ENCODE data around the gene PPP4R1. TPM values are rescaled to one million over a fixed set of nuclear protein-coding genes. Genes with fewer than 3 reads are reported as not detected.

Gene PPP4R1
- total RNA-seq, 1 experiment from 2014 or later, result 71.1 TPM

GRCh38 chr18:9537677-9538076 lies 76.7 kb downstream of the PPP4R1 start (continued):
- no peak for TF ChIP-seq ZBTB43 (CRISPR knock-in tag; IDR thresholded peaks at IDR 0.05)
- TF ChIP-seq USF2 (CRISPR knock-in tag; IDR thresholded peaks at IDR 0.05), result no peak
- TF ChIP-seq ZSCAN18 (CRISPR knock-in tag; IDR thresholded peaks at IDR 0.05), result no peak
- no peak for TF ChIP-seq TEAD4 (CRISPR knock-in tag; IDR thresholded peaks at IDR 0.05)

GRCh38 chr18:9536354-9537152 lies 77.8 kb downstream of the PPP4R1 start:
- Mint-ChIP-seq H3K27me3 (ENCODE audit: low read depth) (no peaks in the 10 kb centered on the region), H3K4me1 (peaks cover 14% of the 10 kb centered on the region), H3K9me3 (no peaks in the 10 kb centered on the region), H3K4me3 (no peak overlapping the region), H3K27ac (peak overlapping the region; percentile 60; the same call in 1 of the 2 replicates), H3K36me3 (peaks cover 38% of the 10 kb centered on the region)
- ATAC-seq, result no peak
- POLR2A ChIA-PET, result interaction anchor here (0.5 kb wide), 1 partner anchor 37 kb away, joined by 3 read pairs; no protein-coding TSS in a partner anchor
- DNase-seq (ENCODE audit: low spot score), result no peak
- CTCF ChIA-PET, result no interaction called here
- TF ChIP-seq USF1 (CRISPR knock-in tag; IDR thresholded peaks at IDR 0.05), result no peak
- TF ChIP-seq ZNF512 (CRISPR knock-in tag; IDR thresholded peaks at IDR 0.05; ENCODE audit: borderline replicate concordance), result no peak
- TF ChIP-seq AFF4 (CRISPR knock-in tag; IDR thresholded peaks at IDR 0.05; ENCODE audit: borderline replicate concordance), result no peak
- no peak for TF ChIP-seq NR3C1 (CRISPR knock-in tag; conservative IDR thresholded peaks at IDR 0.05; ENCODE audit: low read depth)
- no peak for TF ChIP-seq RORB (CRISPR knock-in tag; IDR thresholded peaks at IDR 0.05)
- TF ChIP-seq CTCF (IDR thresholded peaks at IDR 0.05), result no peak
- TF ChIP-seq ERG (CRISPR knock-in tag; IDR thresholded peaks at IDR 0.05), result no peak
- TF ChIP-seq ZNF416 (CRISPR knock-in tag; IDR thresholded peaks at IDR 0.05), result no peak
- no peak for TF ChIP-seq ARID4B (CRISPR knock-in tag; IDR thresholded peaks at IDR 0.05; ENCODE audit: borderline replicate concordance)
- no peak for TF ChIP-seq ESRRA (CRISPR knock-in tag; IDR thresholded peaks at IDR 0.05; ENCODE audit: borderline replicate concordance)
